ENCODE results near the gene DTL.

The DTL gene

GRCh38 chr1:212149566-212149965, 114.0 kb downstream of the DTL start:
- H3K27me3 ChIP-seq (ENCODE audit: control insufficient read depth in 1 of 2, insufficient read depth in 2 of 2, low read length in 2 of 2), result no peaks in the 10 kb centered on the region
- no peaks in the 10 kb centered on the region for H3K9me3 ChIP-seq (ENCODE audit: control insufficient read depth in 2 of 2, low read length in 2 of 2)
- H3K36me3 ChIP-seq (ENCODE audit: control insufficient read depth in 2 of 2, insufficient read depth in 2 of 2, low read length in 2 of 2), result no peaks in the 10 kb centered on the region
- H3K9ac ChIP-seq (ENCODE audit: low read length in 2 of 2), result no peak overlapping the region
- H3K4me1 ChIP-seq (ENCODE audit: control insufficient read depth, insufficient read depth, low read length), result no peaks in the 10 kb centered on the region
- H3K27ac ChIP-seq (ENCODE audit: low read length), result no peak overlapping the region
- H3K4me3 ChIP-seq (ENCODE audit: low read length in 2 of 2), result no peak overlapping the region

DNA sequence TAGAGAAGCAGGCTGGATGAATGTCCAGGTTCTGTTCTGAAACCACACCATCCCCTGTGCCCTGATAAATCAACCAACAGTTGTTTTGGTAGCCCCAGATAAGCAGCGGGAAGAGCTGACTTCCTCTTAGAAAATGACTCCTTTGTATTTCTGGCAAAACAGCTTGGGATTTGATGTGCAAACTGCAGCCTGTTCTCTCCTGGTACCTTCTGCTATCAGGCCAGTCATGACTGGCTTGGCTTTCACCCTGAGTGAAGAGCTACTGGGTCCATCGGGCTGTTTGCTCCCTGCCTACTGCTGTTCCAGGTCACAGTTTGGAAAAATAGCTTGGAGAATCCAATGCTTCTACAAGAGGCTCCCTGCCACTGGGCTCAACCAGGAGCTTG, 116.8 kb downstream of the DTL start:
- Histone ChIP-seq H3K27ac (ENCODE audit: low read length) (no peak overlapping the region), H3K9ac (ENCODE audit: low read length in 2 of 2) (no peak overlapping the region), H3K36me3 (ENCODE audit: control insufficient read depth in 2 of 2, insufficient read depth in 2 of 2, low read length in 2 of 2) (no peaks in the 10 kb centered on the region), H3K4me1 (ENCODE audit: control insufficient read depth, insufficient read depth, low read length) (no peaks in the 10 kb centered on the region), H3K9me3 (ENCODE audit: control insufficient read depth in 2 of 2, low read length in 2 of 2) (no peaks in the 10 kb centered on the region), H3K4me3 (ENCODE audit: low read length in 2 of 2) (no peak overlapping the region), H3K27me3 (ENCODE audit: control insufficient read depth in 1 of 2, insufficient read depth in 2 of 2, low read length in 2 of 2) (no peaks in the 10 kb centered on the region)

- no peak overlapping the region for H3K4me3 ChIP-seq (ENCODE audit: low read length in 2 of 2)
- H3K36me3 ChIP-seq (ENCODE audit: control insufficient read depth in 2 of 2, insufficient read depth in 2 of 2, low read length in 2 of 2), result no peaks in the 10 kb centered on the region
- H3K9ac ChIP-seq (ENCODE audit: low read length in 2 of 2), result no peak overlapping the region
- no peaks in the 10 kb centered on the region for H3K27me3 ChIP-seq (ENCODE audit: control insufficient read depth in 1 of 2, insufficient read depth in 2 of 2, low read length in 2 of 2)
- H3K9me3 ChIP-seq (ENCODE audit: control insufficient read depth in 2 of 2, low read length in 2 of 2), result no peaks in the 10 kb centered on the region
- H3K27ac ChIP-seq (ENCODE audit: low read length), result no peak overlapping the region
- H3K4me1 ChIP-seq (ENCODE audit: control insufficient read depth, insufficient read depth, low read length), result no peaks in the 10 kb centered on the region
Observed at GRCh38 chr1:212152869-212153268, 117.3 kb downstream of the DTL start.

DNA sequence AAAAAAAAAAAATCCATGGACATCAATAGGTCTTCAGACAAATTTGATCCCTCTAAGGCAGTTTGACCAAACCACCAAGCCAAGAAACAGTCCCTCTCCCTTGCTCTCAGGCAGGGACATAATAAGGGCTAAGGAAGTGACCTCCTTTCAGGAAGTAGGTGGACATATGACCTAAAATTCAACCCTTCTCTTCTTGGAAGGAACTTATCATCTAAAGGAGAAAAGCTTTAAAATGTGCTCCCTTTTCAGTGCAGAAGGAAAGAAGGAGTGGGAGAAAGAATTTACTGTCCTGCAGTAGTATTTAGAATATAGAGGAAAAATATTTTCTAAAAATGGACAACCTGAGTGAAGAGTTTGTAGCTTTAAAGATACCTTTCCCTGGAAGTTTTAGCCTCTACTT, 118.1 kb downstream of the DTL start:
- Histone ChIP-seq H3K4me3 (ENCODE audit: low read length in 2 of 2) (no peak overlapping the region), H3K9me3 (ENCODE audit: control insufficient read depth in 2 of 2, low read length in 2 of 2) (no peaks in the 10 kb centered on the region), H3K36me3 (ENCODE audit: control insufficient read depth in 2 of 2, insufficient read depth in 2 of 2, low read length in 2 of 2) (no peaks in the 10 kb centered on the region), H3K27me3 (ENCODE audit: control insufficient read depth in 1 of 2, insufficient read depth in 2 of 2, low read length in 2 of 2) (no peaks in the 10 kb centered on the region), H3K27ac (ENCODE audit: low read length) (no peak overlapping the region), H3K4me1 (ENCODE audit: control insufficient read depth, insufficient read depth, low read length) (no peaks in the 10 kb centered on the region), H3K9ac (ENCODE audit: low read length in 2 of 2) (no peak overlapping the region)
